Trophoblast cell (in vitro differentiated cells and primary cell): Measurements from ENCODE around the gene SIAE.

Experiments used
- DNase-seq, 2 donors: peaks; one replicate each; pipeline ENCODE4 v3.0.0-alpha.2; 2016
- H2AFZ ChIP-seq: 2 replicates; pipeline ENCODE4 v1.6.1; 2013; ENCODE audit warnings: low read length, moderate library complexity, mild to moderate bottlenecking; ENCODE audit not compliant: insufficient read depth, poor library complexity
- H2AK5ac ChIP-seq: 2 replicates; pipeline ENCODE4 v1.6.1; 2013; ENCODE audit warnings: mild to moderate bottlenecking, low read length
- H2BK120ac ChIP-seq: 2 replicates; pipeline ENCODE4 v1.6.1; 2013; ENCODE audit warnings: low read length, mild to moderate bottlenecking, moderate library complexity; ENCODE audit not compliant: insufficient read depth, poor library complexity
- H2BK12ac ChIP-seq: 2 replicates; pipeline ENCODE4 v1.6.1; 2013; ENCODE audit warnings: mild to moderate bottlenecking, low read length, moderate library complexity
- H2BK5ac ChIP-seq: 2 replicates; pipeline ENCODE4 v1.6.1; 2013; ENCODE audit warnings: low read length, low read depth, moderate library complexity, mild to moderate bottlenecking; ENCODE audit not compliant: poor library complexity
- H3K14ac ChIP-seq: 2 replicates; pipeline ENCODE4 v1.6.1; 2013; ENCODE audit warnings: mild to moderate bottlenecking, low read length
- H3K18ac ChIP-seq: 2 replicates; pipeline ENCODE4 v1.6.1; 2013; ENCODE audit warnings: mild to moderate bottlenecking, low read length
- H3K23ac ChIP-seq: 2 replicates; pipeline ENCODE4 v1.6.1; 2013; ENCODE audit warnings: low read length
- H3K27ac ChIP-seq: 2 replicates; pipeline ENCODE4 v1.5.1; 2013; ENCODE audit warnings: low read depth, mild to moderate bottlenecking, inconsistent platforms, low read length, moderate library complexity
- H3K27me3 ChIP-seq: 2 replicates; pipeline ENCODE4 v1.6.1; 2013; ENCODE audit warnings: inconsistent platforms, mild to moderate bottlenecking, low read length, moderate library complexity; ENCODE audit not compliant: insufficient read depth
- H3K36me3 ChIP-seq, 2 experiments: 1 replicate in 1 of 2; 2 replicates in 1 of 2; pipeline ENCODE4 v1.6.1; 2013; ENCODE audit warnings: low read length in 2 of 2, mild to moderate bottlenecking in 2 of 2, moderate library complexity in 1 of 2; ENCODE audit not compliant: insufficient read depth in 2 of 2, control insufficient read depth in 1 of 2
- H3K4ac ChIP-seq: 2 replicates; pipeline ENCODE4 v1.6.1; 2013; ENCODE audit warnings: low read depth, mild to moderate bottlenecking, low read length, moderate library complexity
- H3K4me1 ChIP-seq, 2 experiments: 1 replicate in 1 of 2; 2 replicates in 1 of 2; pipeline ENCODE4 v1.6.1; 2013; ENCODE audit warnings: low read length in 2 of 2, mild to moderate bottlenecking in 2 of 2, moderate library complexity in 1 of 2; ENCODE audit not compliant: insufficient read depth in 2 of 2, control insufficient read depth in 1 of 2
- H3K4me2 ChIP-seq: 2 replicates; pipeline ENCODE4 v1.6.1; 2013; ENCODE audit warnings: inconsistent platforms, mild to moderate bottlenecking, low read length, moderate library complexity
- H3K4me3 ChIP-seq: 2 replicates; pipeline ENCODE4 v1.5.1; 2013; ENCODE audit warnings: mild to moderate bottlenecking, low read depth, low read length, inconsistent platforms
- H3K79me1 ChIP-seq: one replicate; pipeline ENCODE4 v1.6.1; 2013; ENCODE audit warnings: low read length
- H3K79me2 ChIP-seq: 2 replicates; pipeline ENCODE4 v1.6.1; 2013; ENCODE audit warnings: low read length, mild to moderate bottlenecking; ENCODE audit not compliant: control insufficient read depth, insufficient read depth, poor library complexity
- H3K9ac ChIP-seq: 2 replicates; pipeline ENCODE4 v1.6.1; 2013; ENCODE audit warnings: mild to moderate bottlenecking, low read length
- H3K9me3 ChIP-seq: 2 replicates; pipeline ENCODE4 v1.6.1; 2013; ENCODE audit warnings: low read depth, mild to moderate bottlenecking, control low read depth, inconsistent platforms, low read length; ENCODE audit not compliant: insufficient read depth
- H4K12ac ChIP-seq: 2 replicates; pipeline ENCODE4 v1.6.1; 2013; ENCODE audit warnings: low read depth, mild to moderate bottlenecking, low read length, moderate library complexity
- H4K8ac ChIP-seq: 2 replicates; pipeline ENCODE4 v1.6.1; 2013; ENCODE audit warnings: low read depth, mild to moderate bottlenecking, low read length, moderate library complexity
- H4K91ac ChIP-seq: one replicate; pipeline ENCODE4 v1.6.1; 2013; ENCODE audit warnings: low read depth, mild to moderate bottlenecking, low read length, moderate library complexity
- WGBS: extraction: QIAGEN DNeasy Blood & Tissue Kit; methylation state at CpG from one replicate; pipeline ENCODE4 v1.1.7; 2013; ENCODE audit warnings: missing lambda C conversion rate; ENCODE audit not compliant: insufficient read length, insufficient coverage; ENCODE audit errors: extremely low coverage; 5-methylcytosine and 5-hydroxymethylcytosine counted together

Gene SIAE

GRCh38 chr11:124635932-124636331 lies 37.6 kb downstream of the SIAE start:
- H3K79me2 ChIP-seq, result no peaks in the 10 kb centered on the region
- H4K8ac ChIP-seq, result no peak overlapping the region
- no peak overlapping the region for H3K27ac ChIP-seq
- H3K4me2 ChIP-seq, result no peak overlapping the region
- no peak overlapping the region for H4K91ac ChIP-seq
- H3K23ac ChIP-seq, result no peak overlapping the region
- H3K27me3 ChIP-seq, result no peaks in the 10 kb centered on the region
- H3K9me3 ChIP-seq, result no peaks in the 10 kb centered on the region
- no peak overlapping the region for H3K14ac ChIP-seq
- DNase-seq, result no peak
- peaks cover 18 to 36% of the 10 kb centered on the region in 2 experiments for H3K36me3 ChIP-seq
- H2AK5ac ChIP-seq, result no peak overlapping the region
- no peak overlapping the region for H3K4me3 ChIP-seq
- H2AFZ ChIP-seq, result no peak overlapping the region
- H2BK12ac ChIP-seq, result no peak overlapping the region
- no peak overlapping the region for H3K9ac ChIP-seq
- no CpG with 5 or more reads among the region's 3 CpGs for WGBS
- no peak overlapping the region for H4K12ac ChIP-seq
- no peak overlapping the region for H2BK5ac ChIP-seq
- H3K18ac ChIP-seq, result no peak overlapping the region
- H2BK120ac ChIP-seq, result no peak overlapping the region
- no peaks in the 10 kb centered on the region for H3K4me1 ChIP-seq
- no peak overlapping the region for H3K4ac ChIP-seq
- H3K79me1 ChIP-seq, result no peaks in the 10 kb centered on the region

GRCh38 chr11:124633355-124633754 lies 40.2 kb downstream of the SIAE start:
- H3K79me2 ChIP-seq, result no peaks in the 10 kb centered on the region
- H3K27me3 ChIP-seq, result no peaks in the 10 kb centered on the region
- no peaks in the 10 kb centered on the region for H3K9me3 ChIP-seq
- no peak overlapping the region for H4K91ac ChIP-seq
- no peak overlapping the region for H3K18ac ChIP-seq
- no peak overlapping the region for H3K9ac ChIP-seq
- no peak overlapping the region for H4K12ac ChIP-seq
- WGBS, result no CpG with 5 or more reads among the region's 1 CpG
- no peak overlapping the region for H3K4me3 ChIP-seq
- no peak overlapping the region for H4K8ac ChIP-seq
- H3K4ac ChIP-seq, result no peak overlapping the region
- no peak overlapping the region for H3K27ac ChIP-seq
- no peak overlapping the region for H3K14ac ChIP-seq
- H3K23ac ChIP-seq, result no peak overlapping the region
- DNase-seq, result no peak
- H3K4me1 ChIP-seq, result no peaks in the 10 kb centered on the region
- H2BK5ac ChIP-seq, result no peak overlapping the region
- no peak overlapping the region for H2AFZ ChIP-seq
- no peak overlapping the region for H2BK12ac ChIP-seq
- no peak overlapping the region for H2BK120ac ChIP-seq
- H3K4me2 ChIP-seq, result no peak overlapping the region
- peaks cover 21 to 42% of the 10 kb centered on the region in 2 experiments for H3K36me3 ChIP-seq
- no peak overlapping the region for H2AK5ac ChIP-seq
- H3K79me1 ChIP-seq, result no peaks in the 10 kb centered on the region

- no peak overlapping the region for H4K12ac ChIP-seq
- H3K27ac ChIP-seq, result no peak overlapping the region
- no peak overlapping the region for H2AFZ ChIP-seq
- H3K9me3 ChIP-seq, result no peaks in the 10 kb centered on the region
- no peak overlapping the region for H3K14ac ChIP-seq
- H3K79me2 ChIP-seq, result no peaks in the 10 kb centered on the region
- H3K4me3 ChIP-seq, result no peak overlapping the region
- H3K23ac ChIP-seq, result no peak overlapping the region
- H3K79me1 ChIP-seq, result no peaks in the 10 kb centered on the region
- H3K18ac ChIP-seq, result no peak overlapping the region
- H2BK120ac ChIP-seq, result no peak overlapping the region
- no peak overlapping the region for H2BK12ac ChIP-seq
- no peak overlapping the region for H3K4ac ChIP-seq
- no CpG with 5 or more reads among the region's 4 CpGs for WGBS
- H3K27me3 ChIP-seq, result no peaks in the 10 kb centered on the region
- no peak overlapping the region for H3K4me2 ChIP-seq
- H3K36me3 ChIP-seq, result peaks cover 20 to 46% of the 10 kb centered on the region in 2 experiments
- H3K9ac ChIP-seq, result no peak overlapping the region
- no peak overlapping the region for H2BK5ac ChIP-seq
- H2AK5ac ChIP-seq, result no peak overlapping the region
- H4K8ac ChIP-seq, result no peak overlapping the region
- DNase-seq, result no peak
- H3K4me1 ChIP-seq, result no peaks in the 10 kb centered on the region
- H4K91ac ChIP-seq, result no peak overlapping the region
Measured at GRCh38 chr11:124629961-124630360, 43.6 kb downstream of the SIAE start.

- H3K4ac ChIP-seq, result no peak overlapping the region
- H2BK12ac ChIP-seq, result no peak overlapping the region
- H4K12ac ChIP-seq, result no peak overlapping the region
- H2BK120ac ChIP-seq, result no peak overlapping the region
- H3K4me3 ChIP-seq, result no peak overlapping the region
- no peaks in the 10 kb centered on the region for H3K27me3 ChIP-seq
- no peak overlapping the region for H3K18ac ChIP-seq
- H3K4me2 ChIP-seq, result no peak overlapping the region
- H3K9ac ChIP-seq, result no peak overlapping the region
- H3K9me3 ChIP-seq, result no peaks in the 10 kb centered on the region
- H4K8ac ChIP-seq, result no peak overlapping the region
- peaks cover 5% of the 10 kb centered on the region for H3K79me2 ChIP-seq
- no peak overlapping the region for H2AFZ ChIP-seq
- peaks cover 21 to 41% of the 10 kb centered on the region in 2 experiments for H3K36me3 ChIP-seq
- WGBS, result no CpG with 5 or more reads among the region's 5 CpGs
- H3K79me1 ChIP-seq, result peaks cover 5% of the 10 kb centered on the region
- DNase-seq, result peak in 1 of 2 donors; percentile 48
- H2AK5ac ChIP-seq, result no peak overlapping the region
- H3K27ac ChIP-seq, result no peak overlapping the region
- peaks cover 0 to 2% of the 10 kb centered on the region in 2 experiments for H3K4me1 ChIP-seq
- H3K14ac ChIP-seq, result no peak overlapping the region
- H4K91ac ChIP-seq, result no peak overlapping the region
- no peak overlapping the region for H2BK5ac ChIP-seq
- no peak overlapping the region for H3K23ac ChIP-seq
Measured at GRCh38 chr11:124627546-124627945, 46.0 kb downstream of the SIAE start.
